NCI-H128 (cell line): ENCODE measurements around the gene GLYAT.

ENCODE experiments used
- DNase-seq: peaks from one replicate; lab custom pipeline; 2025; ENCODE audit not compliant: unreplicated experiment; lab: John Stamatoyannopoulos, UW

Gene GLYAT, protein sequence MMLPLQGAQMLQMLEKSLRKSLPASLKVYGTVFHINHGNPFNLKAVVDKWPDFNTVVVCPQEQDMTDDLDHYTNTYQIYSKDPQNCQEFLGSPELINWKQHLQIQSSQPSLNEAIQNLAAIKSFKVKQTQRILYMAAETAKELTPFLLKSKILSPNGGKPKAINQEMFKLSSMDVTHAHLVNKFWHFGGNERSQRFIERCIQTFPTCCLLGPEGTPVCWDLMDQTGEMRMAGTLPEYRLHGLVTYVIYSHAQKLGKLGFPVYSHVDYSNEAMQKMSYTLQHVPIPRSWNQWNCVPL

GRCh38 chr11:58731819-58732218, at the start of gene GLYAT:
Gene GLYAT (minus strand): TSS chr11:58731943. CDS start chr11:58724496, 7,447 bp downstream.
- DNase-seq: no peak

DNA sequence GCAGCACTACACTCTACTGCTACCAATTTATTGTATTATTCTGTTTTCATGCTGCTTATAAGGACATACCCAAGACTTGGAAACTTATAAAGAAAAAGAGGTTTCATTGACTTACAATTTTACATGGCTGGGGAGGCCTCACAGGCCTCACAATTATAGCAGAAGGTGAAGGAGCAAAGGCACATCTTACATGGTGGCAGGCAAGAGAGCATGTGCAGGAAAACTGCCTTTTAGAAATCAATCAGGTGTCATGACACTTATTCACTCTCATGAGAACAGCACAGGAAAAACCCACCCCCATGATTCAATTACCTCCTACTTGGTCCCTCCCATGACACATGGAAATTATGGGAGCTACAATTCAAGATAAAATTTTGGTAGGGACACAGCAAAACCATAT, 49.6 kb upstream of the GLYAT start:
- no peak for DNase-seq

- no peak for DNase-seq
Measured at GRCh38 chr11:58780578-58780977, 48.8 kb upstream of the GLYAT start.

- DNase-seq: no peak
Measured at GRCh38 chr11:58776891-58777710, 45.4 kb upstream of the GLYAT start.

- no peak for DNase-seq
Measured at GRCh38 chr11:58775066-58775708, 43.4 kb upstream of the GLYAT start.

DNA sequence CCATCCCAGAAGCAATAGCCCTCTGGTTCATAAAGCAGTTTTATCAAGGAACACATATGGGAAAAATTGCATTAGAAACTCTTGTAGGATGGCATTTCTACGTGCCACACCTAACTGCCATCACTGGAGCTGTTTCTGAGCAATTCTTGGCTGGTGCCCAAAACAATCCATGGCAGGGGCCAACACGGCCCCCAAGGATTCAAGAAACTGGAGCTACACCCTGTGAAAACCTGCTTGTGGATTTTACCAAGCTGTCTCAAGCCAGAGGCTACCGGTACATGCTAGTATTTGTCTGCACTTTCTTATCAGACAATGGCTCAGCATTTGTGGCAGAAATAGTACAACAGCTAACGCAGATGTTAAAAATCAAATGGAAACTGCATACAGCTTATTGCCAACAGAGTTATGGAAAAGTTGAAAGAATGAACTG, 42.4 kb upstream of the GLYAT start:
- DNase-seq: no peak

DNA sequence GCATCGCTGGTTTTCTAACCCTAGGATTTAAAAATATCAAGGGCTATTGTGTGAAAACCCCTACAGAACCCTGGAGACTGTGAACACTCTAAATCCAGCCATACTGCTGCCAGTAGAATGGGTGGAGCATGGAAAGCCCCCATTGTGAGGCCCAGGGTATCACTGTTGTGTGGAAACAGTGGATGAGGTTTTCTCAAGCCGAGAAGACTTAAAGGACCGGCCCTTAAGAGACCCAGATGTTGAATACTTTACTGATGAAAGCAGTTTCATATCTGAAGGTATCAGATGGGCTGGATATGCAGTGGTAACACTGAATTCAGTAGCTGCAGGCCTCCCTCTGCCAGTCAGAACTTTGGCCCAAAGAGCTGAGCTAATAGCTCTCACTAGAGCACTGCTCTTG, 41.6 kb upstream of the GLYAT start:
- no peak for DNase-seq

DNA sequence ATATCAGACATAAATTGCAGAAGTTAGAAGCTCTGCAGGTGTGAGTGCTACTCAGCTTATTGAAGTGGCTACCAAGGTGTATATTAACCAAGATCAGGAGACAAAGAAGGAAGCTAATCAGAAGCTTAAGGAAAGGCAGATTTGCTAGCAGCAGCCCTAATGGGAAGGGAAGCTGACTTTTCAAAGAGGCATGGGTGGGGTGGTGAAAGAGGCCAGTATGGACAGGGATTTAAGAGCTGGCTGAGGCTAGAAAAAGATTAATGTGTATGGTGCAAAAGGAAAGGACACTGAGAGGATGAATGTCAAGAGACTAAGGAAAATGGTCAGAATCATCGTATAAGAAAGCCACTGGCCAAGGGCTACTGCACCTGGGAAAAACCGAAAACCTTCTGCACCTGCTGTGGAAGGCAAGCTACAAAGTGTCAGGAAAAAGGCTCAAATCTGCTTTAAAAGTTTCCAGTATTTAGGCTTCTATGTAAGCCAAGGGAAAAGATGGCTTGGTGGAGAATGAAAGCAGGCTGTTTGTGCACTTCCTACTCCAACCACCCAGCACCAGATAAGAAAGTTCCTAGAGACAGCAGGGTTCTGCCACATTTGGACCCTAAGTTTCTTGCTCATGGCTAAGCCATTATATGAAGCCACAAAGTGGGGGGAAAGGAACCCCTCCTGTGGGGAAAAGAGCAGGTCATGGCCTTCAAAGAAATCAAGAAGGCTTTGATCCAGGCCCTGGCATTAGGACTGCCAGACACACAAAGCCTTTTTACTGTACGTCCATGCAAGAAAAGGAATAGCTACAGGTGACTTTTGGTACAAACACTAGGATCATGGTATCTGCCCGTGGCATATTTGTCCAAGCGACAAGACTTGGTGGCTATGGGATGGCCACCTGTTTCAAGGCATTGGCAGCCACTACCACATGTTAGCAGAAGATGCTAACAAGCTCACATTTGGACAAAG, 40.9 kb upstream of the GLYAT start:
- no peak for DNase-seq

GRCh38 chr11:58771458-58771855, 39.7 kb upstream of the GLYAT start:
- no peak for DNase-seq

- no peak for DNase-seq
Measured at GRCh38 chr11:58770627-58771457, 39.1 kb upstream of the GLYAT start.

- DNase-seq: no peak
Measured at GRCh38 chr11:58770166-58770565, 38.4 kb upstream of the GLYAT start.

DNA sequence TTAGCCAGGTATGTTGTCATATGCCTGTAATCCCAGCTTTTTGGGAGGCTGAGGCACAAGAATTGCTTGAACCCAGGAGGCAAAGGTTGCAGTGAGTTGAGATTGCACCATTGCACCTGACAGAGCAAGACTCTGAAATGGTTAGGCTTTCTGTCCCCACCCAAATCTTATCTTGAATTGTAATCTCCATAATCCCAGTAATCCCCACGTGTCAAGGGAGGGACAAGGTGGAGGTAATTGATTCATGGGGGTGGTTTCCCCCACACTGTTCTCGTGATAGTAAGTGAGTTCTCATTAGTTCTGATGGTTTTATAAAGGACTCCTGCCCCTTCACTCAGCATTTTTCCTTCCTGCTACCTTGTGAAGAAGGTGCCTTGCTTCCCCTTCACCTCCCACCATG, 37.6 kb upstream of the GLYAT start:
- no peak for DNase-seq

GRCh38 chr11:58768137-58768536, 36.4 kb upstream of the GLYAT start:
- DNase-seq: no peak

DNA sequence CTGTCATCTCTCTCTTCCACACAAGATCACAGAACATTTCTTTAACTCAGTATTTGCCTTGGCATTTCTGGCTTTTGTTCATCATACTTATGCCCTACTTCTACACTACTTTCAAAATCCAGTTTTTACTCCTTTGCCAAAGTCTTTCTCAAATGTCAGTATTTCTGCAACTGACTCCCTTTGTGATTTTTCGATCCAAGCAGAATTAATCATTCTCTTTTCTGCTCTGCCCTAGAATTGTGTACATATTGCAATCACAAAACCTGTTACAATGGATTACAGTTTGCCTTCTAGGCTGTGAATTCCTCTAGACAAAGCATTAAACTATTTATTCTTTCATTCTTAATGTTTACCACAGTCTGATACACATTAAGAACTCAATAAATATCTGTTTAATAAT, 33.3 kb upstream of the GLYAT start:
- DNase-seq: no peak

DNA sequence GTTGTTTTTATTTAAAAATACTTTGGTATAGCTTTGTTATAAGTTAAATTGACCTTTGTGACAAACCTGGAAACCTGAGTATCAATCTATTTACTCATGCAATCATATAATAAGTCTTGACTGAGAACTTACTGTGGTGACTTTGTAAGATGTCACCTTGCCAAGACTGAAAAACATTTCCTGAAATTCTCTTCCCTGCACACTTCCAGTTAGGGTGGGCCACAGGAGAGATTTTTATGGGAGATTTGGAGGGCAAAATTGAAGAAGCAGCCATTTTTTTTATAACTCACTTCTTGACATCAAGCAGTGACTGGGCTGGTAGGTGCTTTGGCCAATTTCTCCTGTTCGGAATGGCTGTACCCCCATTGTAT, 31.4 kb upstream of the GLYAT start:
- no peak for DNase-seq

GRCh38 chr11:58762284-58763119, 30.8 kb upstream of the GLYAT start:
- DNase-seq: no peak

GRCh38 chr11:58757439-58757838, 25.7 kb upstream of the GLYAT start:
- DNase-seq: no peak

- no peak for DNase-seq
Measured at GRCh38 chr11:58745705-58746364, 14.1 kb upstream of the GLYAT start.
